GM21381 (cell line): ENCODE data around the gene SP4.
A peak's percentile ranks its signal among the peaks of the same experiment; 100 is the strongest.
"Not testable (repeated sequence)": the region's sequence is repeated elsewhere in the genome, so short reads cannot be mapped to it uniquely, and the experiment has no call there.

Source experiments
- ATAC-seq: cut with Tn5 transposase; IDR thresholded peaks from one replicate; pipeline ENCODE4 v1.9.1; 2021; ENCODE audit warnings: mild to moderate bottlenecking, moderate library complexity; ENCODE audit not compliant: unreplicated experiment

The SP4 gene

GRCh38 chr7:21524680-21525079, 96.8 kb downstream of the SP4 start:
- no peak for ATAC-seq

DNA sequence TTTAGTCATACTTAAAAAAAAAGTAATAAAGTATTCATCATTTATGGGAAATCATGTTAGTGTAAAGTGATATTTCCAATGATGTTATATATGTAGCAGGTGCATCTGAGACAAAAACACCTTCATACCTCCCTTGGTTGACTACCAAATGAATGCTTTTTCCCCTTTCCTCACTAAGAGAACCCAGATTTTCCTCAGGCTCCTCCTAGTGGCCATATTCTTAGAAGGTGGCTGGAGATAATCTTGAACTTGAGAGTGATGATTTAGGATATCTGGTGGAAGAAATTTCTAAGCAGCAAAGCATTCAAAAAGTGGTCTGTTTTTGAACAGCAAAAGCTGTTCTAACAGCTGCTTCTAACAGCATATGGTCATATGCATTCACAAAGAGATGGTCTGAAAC, 98.1 kb downstream of the SP4 start:
- no peak for ATAC-seq

DNA sequence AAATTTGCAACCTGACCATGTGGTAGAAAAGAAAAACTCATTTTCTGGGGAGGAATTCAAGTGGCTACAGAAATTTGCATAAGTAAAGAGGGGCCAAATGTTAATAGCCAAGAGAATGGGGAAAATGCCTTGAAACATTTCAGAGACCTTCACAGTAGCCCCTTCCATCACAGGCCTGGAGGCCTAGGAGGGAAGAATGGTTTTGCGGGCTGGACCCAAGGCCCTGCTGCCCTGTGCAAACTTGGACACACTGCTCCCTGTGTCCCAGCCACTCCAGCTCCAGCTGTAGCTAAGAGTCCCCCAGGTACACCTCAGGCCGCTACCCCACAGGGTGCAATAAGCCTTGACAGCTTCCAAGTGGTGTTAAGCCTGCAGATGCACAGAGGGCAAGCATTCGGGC, 98.6 kb downstream of the SP4 start:
- ATAC-seq = no peak

- not testable (repeated sequence) for ATAC-seq
Observed at GRCh38 chr7:21532485-21532884, 104.6 kb downstream of the SP4 start.

DNA sequence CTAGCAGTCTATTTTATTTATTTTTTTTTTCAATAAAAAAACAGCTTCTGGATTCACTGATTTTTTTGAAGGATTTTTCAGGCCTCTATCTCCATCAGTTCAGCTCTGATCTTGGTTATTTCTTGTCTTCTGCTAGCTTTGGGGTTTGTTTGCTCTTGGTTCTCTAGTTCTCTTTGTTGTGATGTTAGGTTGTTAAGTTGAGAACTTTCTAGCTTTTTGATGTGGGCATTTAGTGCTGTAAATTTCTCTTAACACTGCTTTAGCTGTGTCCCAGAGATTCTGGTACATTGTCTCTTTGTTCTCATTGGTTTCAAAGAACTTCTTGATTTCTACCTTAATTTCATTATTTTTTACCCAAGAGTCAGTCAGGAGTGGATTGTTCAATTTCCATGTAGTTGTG, 105.8 kb downstream of the SP4 start:
- ATAC-seq = not testable (repeated sequence)

GRCh38 chr7:21536445-21537118, 108.7 kb downstream of the SP4 start:
- ATAC-seq = not testable (repeated sequence)

DNA sequence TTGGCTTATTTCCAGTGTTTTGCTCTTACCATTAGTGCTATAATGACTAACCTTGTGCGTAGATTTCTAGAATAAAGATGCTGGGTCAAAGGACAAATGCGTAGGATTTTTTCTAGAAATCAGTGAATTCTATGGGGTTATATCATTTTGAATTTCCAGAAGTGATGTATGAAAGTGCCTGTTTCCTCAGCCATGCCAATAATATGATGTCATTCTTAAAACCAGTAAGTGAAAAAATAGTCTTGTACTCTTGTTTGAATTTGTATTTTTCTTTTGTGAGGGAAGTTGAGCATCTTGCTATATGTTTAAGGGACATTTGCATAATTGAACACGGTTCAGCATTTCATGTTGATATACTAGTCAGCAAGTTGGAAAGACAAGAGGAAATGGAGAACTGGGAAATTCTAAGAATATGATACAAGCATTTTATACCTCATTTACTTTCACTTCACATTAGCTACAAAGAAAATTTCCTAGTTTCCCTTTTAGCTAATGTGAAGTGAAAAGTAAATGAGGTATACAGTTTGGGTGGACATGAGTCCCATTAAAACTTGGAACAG, 111.1 kb downstream of the SP4 start:
- ATAC-seq = no peak

DNA sequence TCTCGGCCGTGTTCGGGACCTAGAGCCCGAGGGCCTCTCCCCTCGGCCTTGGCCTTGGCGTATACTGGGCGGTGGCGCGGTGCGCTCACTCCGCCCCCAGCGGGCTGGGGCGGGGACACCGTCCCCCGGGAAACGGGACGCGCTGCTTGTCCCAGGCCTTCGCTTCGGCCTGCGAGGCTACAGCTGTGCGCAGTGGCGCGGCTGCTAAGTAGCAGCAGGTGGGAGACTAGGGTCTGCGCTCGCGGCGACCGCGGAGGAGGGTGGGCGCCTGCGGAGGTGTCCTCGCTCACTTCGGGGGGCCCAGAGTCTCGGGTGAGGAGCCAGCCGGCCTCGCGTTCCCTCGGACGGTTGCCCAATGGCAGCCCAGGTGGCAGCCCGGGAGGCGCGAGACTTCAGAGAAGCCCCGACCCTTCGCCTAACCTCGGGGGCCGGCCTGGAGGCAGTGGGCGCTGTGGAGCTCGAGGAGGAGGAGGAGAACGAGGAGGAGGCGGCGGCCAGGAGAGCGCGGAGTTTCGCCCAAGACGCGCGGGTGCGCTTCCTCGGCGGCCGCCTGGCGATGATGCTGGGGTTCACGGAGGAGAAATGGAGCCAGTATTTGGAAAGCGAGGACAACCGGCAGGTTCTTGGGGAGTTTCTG, 115.1 kb downstream of the SP4 start, which contains the start of gene DNAH11:
DNAH11 (plus strand) TSS at position 149 of the 637 bp plus-strand sequence; CDS start at position 356, 207 bp downstream.
- peak; percentile 79 for ATAC-seq

- no peak for ATAC-seq
Observed at GRCh38 chr7:21543528-21544302, 115.8 kb downstream of the SP4 start.

DNA sequence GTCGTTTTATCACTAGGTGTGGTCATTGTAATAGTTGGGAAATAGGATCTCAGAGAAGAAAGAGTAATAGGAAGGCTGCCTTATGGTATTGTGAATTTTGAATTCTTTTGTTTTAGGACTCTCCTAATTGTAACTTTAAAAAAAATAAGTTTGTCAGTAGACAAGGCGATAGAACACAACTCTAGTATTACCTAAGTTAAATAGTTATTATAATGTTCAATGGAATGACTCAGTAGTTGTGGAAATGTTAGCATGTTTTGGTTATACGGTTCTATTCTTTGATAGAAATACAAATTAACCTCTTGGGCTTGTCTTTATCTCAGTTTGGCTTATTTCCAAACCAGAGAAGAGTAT, 116.4 kb downstream of the SP4 start:
- no peak for ATAC-seq

DNA sequence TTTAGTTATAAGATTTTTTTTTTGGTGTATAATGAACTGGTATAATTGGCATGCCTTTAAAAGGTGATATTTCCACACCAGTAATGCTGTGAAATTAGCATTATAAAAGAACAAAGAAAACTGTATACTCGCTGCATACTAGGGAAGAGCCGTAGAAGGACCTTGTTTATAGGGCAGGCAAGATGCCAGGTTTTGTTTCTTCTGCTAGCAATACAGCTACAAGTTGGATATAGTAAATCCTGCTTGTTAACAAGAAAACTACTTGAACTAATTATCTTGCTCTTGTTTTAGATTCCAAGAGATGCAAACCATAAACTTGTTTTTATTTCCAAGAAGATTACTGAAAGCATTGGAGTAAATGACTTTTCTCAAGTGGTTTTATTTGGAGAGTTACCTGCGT, 116.8 kb downstream of the SP4 start:
- no peak for ATAC-seq

- no peak for ATAC-seq
Observed at GRCh38 chr7:21547501-21547900, 119.6 kb downstream of the SP4 start.

DNA sequence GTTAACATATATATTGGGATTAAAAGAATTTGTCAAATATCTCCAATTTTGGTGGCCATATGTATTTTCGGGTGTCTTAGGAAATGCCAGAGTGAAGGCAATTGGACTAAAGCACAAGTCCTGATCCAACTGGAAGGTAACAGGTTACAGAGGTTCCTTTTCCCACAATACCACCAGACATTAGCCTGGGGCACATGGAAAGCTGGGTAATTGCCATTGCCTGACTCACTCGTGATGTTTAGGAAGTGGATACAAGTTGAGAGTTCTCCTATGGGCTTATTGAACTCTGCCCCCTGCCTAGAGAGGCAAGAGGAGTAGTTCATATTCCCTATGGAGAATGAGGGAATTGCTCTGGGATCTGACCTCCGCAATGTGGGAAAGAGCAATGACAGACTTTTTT, 120.6 kb downstream of the SP4 start:
- ATAC-seq = no peak

- no peak for ATAC-seq
Observed at GRCh38 chr7:21550076-21550475, 122.2 kb downstream of the SP4 start.

DNA sequence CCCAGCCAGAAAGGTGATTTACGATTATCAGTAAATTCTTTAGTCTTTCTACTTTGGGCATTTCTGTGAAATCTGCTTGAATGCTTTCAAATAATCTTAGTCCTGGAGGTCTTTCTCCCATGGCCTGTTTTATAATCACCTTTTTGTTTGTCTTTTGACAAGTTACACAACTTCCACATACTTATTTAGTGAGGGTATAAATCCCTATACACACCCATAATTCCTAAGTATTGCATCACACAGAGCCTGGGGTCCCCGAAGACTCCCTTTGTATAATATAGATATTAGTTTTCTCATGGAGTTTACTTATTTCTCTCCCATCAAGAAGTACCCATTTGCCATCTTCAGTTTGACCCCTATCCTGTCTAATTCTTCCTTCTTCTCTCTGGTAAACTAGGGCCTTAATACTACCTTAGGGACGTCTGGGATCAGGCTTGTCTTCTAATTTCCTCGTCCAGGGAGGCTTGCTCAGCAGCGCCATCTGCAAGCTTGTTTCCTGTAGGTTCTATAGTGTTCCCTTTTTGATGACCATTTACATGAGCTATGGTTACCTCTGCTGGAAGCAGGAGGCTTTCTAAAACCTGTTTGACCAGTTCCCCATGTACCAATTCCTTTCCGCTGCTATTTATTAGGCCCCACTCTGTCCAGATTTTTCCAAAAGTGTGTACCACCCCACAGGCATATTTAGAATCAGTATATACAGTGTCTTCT, 123.1 kb downstream of the SP4 start:
- no peak for ATAC-seq

DNA sequence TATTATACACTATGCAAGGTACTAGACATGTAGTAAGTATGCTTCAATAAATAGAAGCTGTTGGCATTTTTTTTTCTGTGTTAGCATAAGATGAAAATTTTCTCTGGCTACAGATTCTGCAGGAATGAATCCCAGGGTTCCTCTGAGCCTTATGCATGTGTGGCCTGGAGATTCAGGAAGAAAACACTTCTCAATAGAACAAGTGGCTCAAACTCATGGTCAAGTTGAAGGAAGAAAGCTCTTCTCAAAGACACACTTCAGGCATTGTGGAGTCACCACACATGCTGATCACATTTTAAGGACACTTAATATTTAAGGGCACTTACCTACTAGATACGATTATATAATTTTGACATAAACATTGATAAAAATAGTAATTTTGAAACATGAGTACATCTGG, 134.5 kb downstream of the SP4 start:
- ATAC-seq = no peak
